Coronary artery (tissue), 2 donors: ENCODE data around the gene TNFAIP8L3.

Experiments used
- DNase-seq: peaks from one replicate; pipeline ENCODE4 v3.0.0-alpha.2; 2017; ENCODE audit warnings: low spot score
- H3K27ac ChIP-seq, 2 donors: fragments of 200-600 bp; sonication (generic); one replicate each; pipeline ENCODE4 v1.5.1; 2016 to 2019
- H3K4me3 ChIP-seq: fragments of 200-600 bp; sonication (generic); 2 replicates; pipeline ENCODE4 v1.5.1; 2016; ENCODE audit warnings: mild to moderate bottlenecking, moderate library complexity
- CTCF ChIP-seq: fragments of 200-600 bp; sonication (generic); IDR thresholded peaks from one replicate; pipeline ENCODE4 v1.5.1; 2019; ENCODE audit warnings: antibody characterized with exemption

The TNFAIP8L3 gene

GRCh38 chr15:51097553-51098330, 3.0 kb upstream of the TNFAIP8L3 start:
- H3K4me3 ChIP-seq, result no peak overlapping the region
- DNase-seq, result no peak
- peak overlapping the region in 1 of 2 donors; percentile 74 for H3K27ac ChIP-seq
- no peak for TF ChIP-seq CTCF

GRCh38 chr15:51096976-51097375, 2.3 kb upstream of the TNFAIP8L3 start:
- Histone ChIP-seq H3K27ac (peak overlapping the region in 1 of 2 donors; percentile 74), H3K4me3 (no peak overlapping the region)
- no peak for DNase-seq
- no peak for TF ChIP-seq CTCF

- TF ChIP-seq CTCF, result no peak
- no peak for DNase-seq
- peak overlapping the region; percentile 8 to 87 for H3K27ac ChIP-seq
- H3K4me3 ChIP-seq, result peak overlapping the region; percentile 96
Measured at GRCh38 chr15:51095681-51096331, 1.1 kb upstream of the TNFAIP8L3 start.

GRCh38 chr15:51093839-51094605, 684 bp downstream of the TNFAIP8L3 start:
- H3K27ac ChIP-seq, result peak overlapping the region; percentile 90 to 98
- peak; percentile 86 for DNase-seq
- no peak for TF ChIP-seq CTCF
- peak overlapping the region; percentile 96 for H3K4me3 ChIP-seq

GRCh38 chr15:51093488-51093838, 1.2 kb downstream of the TNFAIP8L3 start:
- peak overlapping the region; percentile 90 to 98 for H3K27ac ChIP-seq
- peak overlapping the region; percentile 96 for H3K4me3 ChIP-seq
- TF ChIP-seq CTCF, result no peak
- DNase-seq, result peak; percentile 74

- TF ChIP-seq CTCF, result no peak
- Histone ChIP-seq H3K4me3 (peak overlapping the region; percentile 96), H3K27ac (peak overlapping the region; percentile 90 to 98)
- DNase-seq, result no peak
Measured at GRCh38 chr15:51092480-51093040, 2.1 kb downstream of the TNFAIP8L3 start.
